Measurements from ENCODE around the gene CPPED1. TPM values are rescaled to one million over a fixed set of nuclear protein-coding genes. Genes with fewer than 3 reads are reported as not detected.
"Not testable (repeated sequence)": the region's sequence is repeated elsewhere in the genome, so short reads cannot be mapped to it uniquely, and the experiment has no call there.

Gene CPPED1
- polyA plus RNA-seq, 4 donors: 5.1 to 27.1 (median 25.2) TPM

DNA sequence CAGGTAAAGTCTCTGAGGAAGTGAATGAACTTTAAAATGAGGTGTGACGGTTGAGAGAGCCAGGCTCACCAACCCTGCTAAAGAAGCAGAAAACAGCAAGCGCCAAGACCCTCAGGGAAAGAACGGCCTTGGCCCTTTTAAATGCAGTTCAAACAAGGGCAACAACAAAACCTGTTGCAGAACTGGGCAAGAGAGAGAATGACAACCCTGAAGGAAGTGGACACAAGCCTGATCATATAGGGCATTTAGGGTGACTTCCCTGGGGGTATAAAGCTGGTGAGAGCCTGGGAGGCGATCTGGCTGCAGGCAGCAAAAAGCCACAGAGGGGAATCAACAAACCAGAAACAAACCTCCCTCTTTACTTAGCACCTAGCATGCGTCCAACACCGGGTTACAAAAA, 1.0 kb downstream of the CPPED1 start:
- DNase-seq (ENCODE audit: low read depth in 4 of 4, low spot score in 3 of 4): no peak

GRCh38 chr16:12802048-12802447, 1.6 kb downstream of the CPPED1 start:
- no peak for DNase-seq (ENCODE audit: low read depth in 4 of 4, low spot score in 3 of 4)

DNA sequence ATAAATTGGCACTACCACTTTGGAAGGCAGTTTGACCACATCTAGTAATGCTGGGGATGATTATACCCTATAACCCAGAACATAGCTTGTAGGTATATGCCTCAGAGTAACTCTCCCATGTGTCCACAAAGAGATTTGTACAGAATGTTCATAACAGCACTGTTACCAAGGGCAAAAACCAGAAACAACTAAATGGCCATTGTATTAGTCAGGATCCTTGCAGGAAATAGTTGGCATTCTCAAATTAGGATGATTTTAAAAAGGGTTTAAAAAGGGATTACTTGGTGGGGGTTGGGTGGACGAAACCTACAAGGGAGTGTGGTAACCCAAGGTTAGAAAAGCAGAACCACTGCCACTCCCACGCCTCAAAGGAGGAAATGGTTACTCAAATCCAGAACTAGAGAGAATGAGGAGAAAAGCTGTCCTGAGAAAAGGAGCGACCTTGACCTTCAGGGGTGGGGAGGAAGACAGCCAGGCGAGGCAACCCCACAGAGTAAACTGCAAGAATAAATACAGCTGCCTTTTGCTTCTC, 2.1 kb downstream of the CPPED1 start:
- DNase-seq (ENCODE audit: low read depth in 4 of 4, low spot score in 3 of 4): peak in 1 of 4 donors; percentile 29

GRCh38 chr16:12800817-12801216, 2.9 kb downstream of the CPPED1 start:
- DNase-seq (ENCODE audit: low read depth in 4 of 4, low spot score in 3 of 4): no peak

GRCh38 chr16:12799996-12800395, 3.7 kb downstream of the CPPED1 start:
- DNase-seq (ENCODE audit: low read depth in 4 of 4, low spot score in 3 of 4): not testable (repeated sequence)

- peak in 1 of 4 donors; percentile 33 for DNase-seq (ENCODE audit: low read depth in 4 of 4, low spot score in 3 of 4)
Observed at GRCh38 chr16:12798846-12799245, 4.8 kb downstream of the CPPED1 start.

- no peak for DNase-seq (ENCODE audit: low read depth in 4 of 4, low spot score in 3 of 4)
Observed at GRCh38 chr16:12798171-12798570, 5.5 kb downstream of the CPPED1 start.

GRCh38 chr16:12796498-12796897, 7.2 kb downstream of the CPPED1 start:
- DNase-seq (ENCODE audit: low read depth in 4 of 4, low spot score in 3 of 4): no peak

- no peak for DNase-seq (ENCODE audit: low read depth in 4 of 4, low spot score in 3 of 4)
Observed at GRCh38 chr16:12794486-12795387, 8.9 kb downstream of the CPPED1 start.

- no peak for DNase-seq (ENCODE audit: low read depth in 4 of 4, low spot score in 3 of 4)
Observed at GRCh38 chr16:12793865-12794240, 9.8 kb downstream of the CPPED1 start.

GRCh38 chr16:12793120-12793864, 10.4 kb downstream of the CPPED1 start:
- DNase-seq (ENCODE audit: low read depth in 4 of 4, low spot score in 3 of 4): no peak

DNA sequence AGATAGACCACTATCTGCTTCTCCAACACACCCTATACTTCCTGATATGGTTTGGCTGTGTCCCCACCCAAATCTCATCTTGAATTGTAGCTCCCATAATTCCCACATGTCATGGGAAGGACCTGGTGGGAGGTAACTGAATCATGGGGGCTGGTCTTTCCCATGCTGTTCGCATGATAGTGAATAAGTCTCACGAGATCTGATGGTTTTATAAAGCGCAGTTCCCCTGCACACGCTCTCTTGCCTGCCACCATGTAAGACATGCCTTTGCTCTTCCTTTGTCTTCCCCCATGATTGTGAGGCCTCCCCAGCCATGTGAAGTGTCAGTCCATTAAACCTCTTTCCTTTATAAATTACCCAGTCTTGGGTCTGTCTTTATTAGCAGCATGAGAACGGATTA, 11.2 kb downstream of the CPPED1 start:
- DNase-seq (ENCODE audit: low read depth in 4 of 4, low spot score in 3 of 4): not testable (repeated sequence)

- no peak for DNase-seq (ENCODE audit: low read depth in 4 of 4, low spot score in 3 of 4)
Observed at GRCh38 chr16:12791340-12791739, 12.3 kb downstream of the CPPED1 start.

DNA sequence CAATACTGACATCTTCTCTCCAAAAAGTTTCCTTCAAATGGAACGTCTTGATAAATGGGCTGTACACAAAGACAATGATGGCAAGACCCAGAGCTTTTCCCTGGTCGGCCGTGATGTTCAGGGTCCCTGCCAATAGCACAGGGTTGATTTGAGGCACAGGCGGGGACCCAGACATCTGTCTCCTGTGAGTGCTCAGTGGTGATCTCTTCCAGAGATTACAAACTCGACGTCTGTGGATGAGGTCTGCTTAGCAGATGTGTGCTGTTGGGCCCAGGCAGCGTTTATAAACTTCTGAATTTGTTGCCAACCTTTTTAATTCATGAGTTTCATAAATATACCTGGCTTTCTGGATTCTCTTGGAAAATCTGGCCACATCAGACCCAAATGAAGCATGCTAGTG, 14.9 kb downstream of the CPPED1 start:
- no peak for DNase-seq (ENCODE audit: low read depth in 4 of 4, low spot score in 3 of 4)

GRCh38 chr16:12786081-12786480, 17.6 kb downstream of the CPPED1 start:
- no peak for DNase-seq (ENCODE audit: low read depth in 4 of 4, low spot score in 3 of 4)

DNA sequence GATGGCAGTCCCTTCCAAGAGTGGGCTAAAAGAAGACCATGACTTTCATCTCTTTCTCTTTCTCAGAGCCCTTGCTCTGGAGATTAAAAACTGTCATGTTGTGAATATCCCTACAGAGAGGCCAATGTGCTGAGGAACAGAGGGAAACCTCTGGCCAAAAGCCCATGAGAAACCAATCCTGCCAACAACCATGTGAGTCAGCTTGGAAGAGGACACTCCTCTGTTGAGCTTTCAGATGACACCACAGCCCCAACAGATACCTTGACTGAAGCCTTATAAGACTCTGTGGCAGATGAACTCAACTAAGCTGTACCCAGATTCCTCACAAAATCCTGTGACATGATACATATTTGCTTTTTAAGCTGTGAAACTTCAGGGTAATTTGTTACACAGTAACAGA, 19.6 kb downstream of the CPPED1 start:
- no peak for DNase-seq (ENCODE audit: low read depth in 4 of 4, low spot score in 3 of 4)

GRCh38 chr16:12781777-12782176, 21.9 kb downstream of the CPPED1 start:
- DNase-seq (ENCODE audit: low read depth in 4 of 4, low spot score in 3 of 4): no peak

DNA sequence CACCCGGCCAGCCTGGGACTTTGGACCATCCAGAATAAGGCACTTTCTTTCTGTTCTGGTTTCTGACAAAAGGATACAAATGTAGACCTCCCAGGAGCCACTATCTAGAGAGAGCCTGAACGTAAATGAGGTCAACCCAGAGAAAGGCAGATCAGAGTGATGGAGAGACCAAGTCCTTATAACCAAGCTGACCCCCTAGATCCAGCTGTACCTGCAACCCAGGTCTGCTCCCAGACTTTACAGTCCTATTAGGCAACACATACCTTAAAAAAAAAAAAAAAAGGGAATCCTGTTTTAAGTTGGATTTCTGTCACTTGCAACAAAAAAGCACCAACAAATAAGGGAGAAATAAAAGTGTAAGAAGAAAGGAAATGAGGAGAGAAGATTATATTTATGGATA, 23.2 kb downstream of the CPPED1 start:
- no peak for DNase-seq (ENCODE audit: low read depth in 4 of 4, low spot score in 3 of 4)

- DNase-seq (ENCODE audit: low read depth in 4 of 4, low spot score in 3 of 4): no peak
Observed at GRCh38 chr16:12778726-12779125, 25.0 kb downstream of the CPPED1 start.

- no peak for DNase-seq (ENCODE audit: low read depth in 4 of 4, low spot score in 3 of 4)
Observed at GRCh38 chr16:12775656-12776236, 27.9 kb downstream of the CPPED1 start.

DNA sequence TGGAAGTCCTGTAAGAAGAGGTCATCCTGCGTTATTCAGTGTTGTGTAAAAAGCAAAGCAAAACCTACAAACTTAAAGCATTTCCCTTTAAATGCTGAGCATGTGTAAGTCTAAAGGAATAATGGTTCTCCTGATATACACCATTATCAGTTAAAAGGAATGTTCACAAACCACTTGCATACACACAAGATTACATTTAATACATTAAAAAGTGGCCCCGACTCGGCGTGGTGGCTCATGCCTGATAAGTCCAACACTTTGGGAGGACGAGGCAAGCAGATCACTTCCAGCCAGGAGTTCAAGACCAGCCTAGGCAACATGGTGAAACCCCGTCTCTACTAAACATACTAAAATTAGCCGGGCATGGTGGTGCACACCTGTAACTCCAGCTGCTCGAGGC, 30.5 kb downstream of the CPPED1 start:
- no peak for DNase-seq (ENCODE audit: low read depth in 4 of 4, low spot score in 3 of 4)
